Panc1 (cell line): ENCODE results near the gene NPFF. TPM values are rescaled to one million over a fixed set of nuclear protein-coding genes. Genes with fewer than 3 reads are reported as not detected.

Experiments
- ATAC-seq: fragments of 200-7000 bp; cut with Tn5 transposase; 2 replicates; pipeline ENCODE4 v1.9.1; 2020; ENCODE audit warnings: mild to moderate bottlenecking, moderate library complexity
- BruUV-seq: library from RNA; stranded (reverse); fragments of 400-500 nt; replicated peaks from 2 replicates; lab custom pipeline; 2021; lab: Mats Ljungman, UMichigan
- CTCF ChIA-PET: fragments of 300-600 bp; sonication (Branson Sonifier 250); formaldehyde crosslinking; loops from one replicate; lab custom pipeline; 2022; ENCODE audit warnings: antibody characterized with exemption; lab: Charles Lee
- POLR2A ChIA-PET: fragments of 300-600 bp; sonication (Branson Sonifier 250); formaldehyde crosslinking; loops from one replicate; lab custom pipeline; 2022; ENCODE audit warnings: antibody characterized with exemption; lab: Charles Lee
- DNase-seq: peaks from one replicate; pipeline ENCODE4 v3.0.0-alpha.2; 2010; ENCODE audit warnings: low read depth, low spot score
- H3K27ac ChIP-seq: 2 replicates; pipeline ENCODE4 v1.5.1; 2011; ENCODE audit warnings: mild to moderate bottlenecking, low read length, inconsistent platforms
- H3K27me3 ChIP-seq: fragments of 200-500 bp; sonication (Bioruptor generic); 2 replicates; pipeline ENCODE4 v1.6.0; 2014; ENCODE audit warnings: low read length, inconsistent platforms; ENCODE audit not compliant: control insufficient read depth, insufficient read depth
- H3K36me3 ChIP-seq: fragments of 200-500 bp; sonication (Bioruptor generic); 2 replicates; pipeline ENCODE4 v1.5.1; 2014; ENCODE audit warnings: inconsistent platforms, mild to moderate bottlenecking, low read length, moderate library complexity; ENCODE audit not compliant: control insufficient read depth, insufficient read depth
- H3K4me1 ChIP-seq: 2 replicates; pipeline ENCODE4 v1.5.1; 2011; ENCODE audit warnings: inconsistent platforms, mild to moderate bottlenecking, low read length, moderate library complexity; ENCODE audit not compliant: control insufficient read depth, insufficient read depth
- H3K4me3 ChIP-seq, 2 experiments: 2 replicates each; pipeline ENCODE4 v1.5.1; 2011 to 2012; ENCODE audit warnings: low read depth in 2 of 2, low read length in 2 of 2, mild to moderate bottlenecking in 2 of 2, inconsistent platforms in 1 of 2, moderate library complexity in 1 of 2
- H3K9me3 ChIP-seq: fragments of 200-500 bp; sonication (Bioruptor generic); 2 replicates; pipeline ENCODE4 v1.5.1; 2014; ENCODE audit warnings: low read depth, mild to moderate bottlenecking, inconsistent platforms, low read length, moderate library complexity; ENCODE audit not compliant: control insufficient read depth, insufficient read depth
- CTCF ChIP-seq: fragments of 450-650 bp; IDR thresholded peaks from 2 replicates; pipeline ENCODE4 v1.5.1; 2017; ENCODE audit warnings: mild to moderate bottlenecking
- POLR2AphosphoS5 ChIP-seq: IDR thresholded peaks from 2 replicates; pipeline ENCODE4 v1.6.1; 2012; ENCODE audit warnings: mild to moderate bottlenecking, low read depth, low read length, moderate library complexity
- REST ChIP-seq, 2 experiments: IDR thresholded peaks; 2 replicates each; pipeline ENCODE4 v1.6.1; 2011 to 2012; ENCODE audit warnings: low read depth in 2 of 2, control low read depth in 1 of 2, low read length in 1 of 2, mild to moderate bottlenecking in 1 of 2, moderate library complexity in 1 of 2; ENCODE audit not compliant: insufficient read depth in 1 of 2
- SIN3A ChIP-seq: IDR thresholded peaks from 2 replicates; pipeline ENCODE4 v1.6.1; 2012; ENCODE audit warnings: low read depth, mild to moderate bottlenecking, low read length, moderate library complexity, borderline replicate concordance; ENCODE audit not compliant: insufficient read depth
- TCF7L2 ChIP-seq: IDR thresholded peaks from 2 replicates; pipeline ENCODE4 v1.6.1; 2011; ENCODE audit warnings: mild to moderate bottlenecking, low read depth, low read length, inconsistent platforms
- in situ Hi-C: cut with HindIII; loops from 2 replicates; pipeline ENCODE4 v1.10.0; 2016; ENCODE audit warnings: low sequenced_read_pairs, low pct_unique_long_range_greater_than_20kb
- intact Hi-C: fragments of 100-400 bp; cut with micrococcal nuclease; formaldehyde crosslinking; loops from one replicate; pipeline ENCODE4 v1.10.0; 2022; ENCODE audit not compliant: unreplicated experiment
- total RNA-seq: library from RNA; stranded (reverse); gene quantifications from one replicate; pipeline ENCODE4 v1.2.1, GENCODE V29; 2021; ENCODE audit not compliant: unreplicated experiment

Gene NPFF
- total RNA-seq, 1 experiment from 2014 or later: not detected

GRCh38 chr12:53502331-53502730 lies 5.0 kb downstream of the NPFF start:
- TF ChIP-seq CTCF: no peak
- TF ChIP-seq TCF7L2: no peak
- TF ChIP-seq POLR2AphosphoS5: no peak
- no peak for TF ChIP-seq REST (IDR thresholded peaks at IDR 0.05; ENCODE audit: insufficient read depth in 1 of 2, low read depth in 2 of 2, low read length in 1 of 2)
- no peak for TF ChIP-seq SIN3A
- H3K36me3 ChIP-seq: no peaks in the 10 kb centered on the region; the same call in none of the 2 replicates
- no peaks in the 10 kb centered on the region for H3K27me3 ChIP-seq
- peak overlapping the region; percentile 66 to 80 for H3K4me3 ChIP-seq
- H3K27ac ChIP-seq: peak overlapping the region; percentile 98
- ATAC-seq (no peak), DNase-seq (no peak)
- no peaks in the 10 kb centered on the region for H3K9me3 ChIP-seq
- in situ Hi-C loops (no loop called here), intact Hi-C loops (no loop called here)
- POLR2A ChIA-PET: no interaction called here
- CTCF ChIA-PET: no interaction called here
- peaks cover 34% of the 10 kb centered on the region for H3K4me1 ChIP-seq
- no TSS peak for BruUV-seq

- TF ChIP-seq POLR2AphosphoS5 (peak; percentile 18; the same call in 1 of the 2 replicates), TCF7L2 (no peak)
- BruUV-seq: TSS peak; percentile 79
- ChIA-PET POLR2A (interaction anchor here (1.0 to 1.2 kb wide), 3 partner anchors 14 to 80 kb away, joined by 3 to 6 read pairs (median 3); no protein-coding TSS in a partner anchor), CTCF (interaction anchor here (0.6 kb wide), 1 partner anchor 51 kb away, joined by 5 read pairs; no protein-coding TSS in a partner anchor)
- H3K27ac ChIP-seq: peak overlapping the region; percentile 98
- H3K4me1 ChIP-seq: peaks cover 35% of the 10 kb centered on the region
- peak overlapping the region; percentile 66 to 80 for H3K4me3 ChIP-seq
- no peaks in the 10 kb centered on the region; the same call in none of the 2 replicates for H3K36me3 ChIP-seq
- DNase-seq: no peak
- no peaks in the 10 kb centered on the region for H3K9me3 ChIP-seq
- in situ Hi-C loops (no loop called here), intact Hi-C loops (no loop called here)
- no peaks in the 10 kb centered on the region for H3K27me3 ChIP-seq
- no peak for ATAC-seq
Measured at GRCh38 chr12:53501615-53502181, 5.6 kb downstream of the NPFF start.
